K562 (cell line): ENCODE data around the gene CTH. TPM values are rescaled to one million over a fixed set of nuclear protein-coding genes. Genes with fewer than 3 reads are reported as not detected.

Experiments used
- ATAC-seq: fragments of 200-7000 bp; cut with Tn5 transposase; 3 replicates; pipeline ENCODE4 v1.9.1; 2020; ENCODE audit warnings: moderate library complexity
- BruUV-seq: library from RNA; stranded (reverse); fragments of 400-500 nt; replicated peaks from 2 replicates; lab custom pipeline; 2021; lab: Mats Ljungman, UMichigan
- CTCF ChIA-PET: fragments of 300-600 bp; formaldehyde crosslinking; extraction: SDS; loops from one replicate; lab custom pipeline; 2021; ENCODE audit warnings: low intra/inter-chr PET ratio; lab: Yijun Ruan, JAX
- POLR2A ChIA-PET: fragments of 300-600, 350-650 bp; sonication (Branson Sonifier 250); formaldehyde crosslinking; extraction: SDS; loops from one replicate; lab custom pipeline; 2021; ENCODE audit warnings: antibody characterized with exemption, inconsistent platforms; lab: Yijun Ruan, JAX
- DNase-seq, 4 experiments: peaks; one replicate each; pipeline versions ENCODE4 v3.0.0 to v3.0.0-alpha.2; 2011 to 2018; ENCODE audit warnings: low spot score in 3 of 4, mixed read lengths in 3 of 4; ENCODE audit errors: extremely low read depth in 1 of 4
- FAIRE-seq: peaks from 2 replicates; lab custom pipeline; 2011; peaks lifted over from hg19 to GRCh38; lab: Jason Lieb, UNC
- H2AFZ ChIP-seq: 2 replicates; pipeline ENCODE4 v1.6.0; 2011; ENCODE audit warnings: low read depth, low read length, control low read depth, inconsistent platforms
- H3K27ac ChIP-seq: fragments of 200-600 bp; 3 replicates; pipeline ENCODE4 v1.8.0; 2011; ENCODE audit warnings: low read depth, mild to moderate bottlenecking, control low read depth, inconsistent platforms, low read length, moderate library complexity, mixed read lengths; ENCODE audit errors: extremely low read depth
- H3K27me3 ChIP-seq, 2 experiments: fragments of 300-600 bp in 1 of 2; 2 replicates in 1 of 2; 3 replicates in 1 of 2; pipeline versions ENCODE4 v1.6.0 to v1.8.0; 2011; ENCODE audit warnings: inconsistent platforms in 2 of 2, low read length in 2 of 2, mild to moderate bottlenecking in 1 of 2, mixed read lengths in 1 of 2, moderate library complexity in 1 of 2; ENCODE audit not compliant: control insufficient read depth in 2 of 2, insufficient read depth in 2 of 2
- H3K36me3 ChIP-seq: fragments of 300-600 bp; 3 replicates; pipeline ENCODE4 v1.8.0; 2011; ENCODE audit warnings: mild to moderate bottlenecking, low read length, inconsistent platforms; ENCODE audit not compliant: control insufficient read depth, insufficient read depth
- H3K4me1 ChIP-seq, 2 experiments: fragments of 200-600 bp in 1 of 2; replicated peaks in 1 of 2; 2 replicates in 1 of 2; 3 replicates in 1 of 2; pipeline versions ENCODE4 v1.5.1 to v1.8.0; 2011; ENCODE audit warnings: inconsistent platforms in 2 of 2, low read length in 2 of 2, mild to moderate bottlenecking in 1 of 2, mixed read lengths in 1 of 2, moderate library complexity in 1 of 2; ENCODE audit not compliant: control insufficient read depth in 2 of 2, insufficient read depth in 2 of 2
- H3K4me2 ChIP-seq: 2 replicates; pipeline ENCODE4 v1.6.1; 2011; ENCODE audit warnings: low read length, control low read depth, inconsistent platforms, mixed read lengths; ENCODE audit not compliant: insufficient read depth
- H3K4me3 ChIP-seq: fragments of 200-600 bp; sonication (generic), shearing (Covaris generic); 2 replicates; pipeline ENCODE4 v1.5.1; 2016; ENCODE audit warnings: control low read depth, inconsistent platforms
- H3K79me2 ChIP-seq: fragments of 200-600 bp; 3 replicates; pipeline ENCODE4 v1.8.0; 2011; ENCODE audit warnings: low read length, inconsistent platforms; ENCODE audit not compliant: control insufficient read depth, insufficient read depth
- H3K9ac ChIP-seq, 2 experiments: 2 replicates each; pipeline versions ENCODE4 v1.6.0 to v1.6.1; 2011; ENCODE audit warnings: low read depth in 2 of 2, low read length in 2 of 2, control low read depth in 1 of 2, inconsistent platforms in 1 of 2, mild to moderate bottlenecking in 1 of 2, mixed read lengths in 1 of 2; ENCODE audit not compliant: insufficient read depth in 1 of 2
- H3K9me1 ChIP-seq: one replicate; pipeline ENCODE4 v1.6.0; 2011; ENCODE audit warnings: inconsistent platforms, mild to moderate bottlenecking, low read length, moderate library complexity; ENCODE audit not compliant: control insufficient read depth, insufficient read depth
- H3K9me3 ChIP-seq: replicated peaks from 2 replicates; pipeline ENCODE4 v1.5.1; 2011; ENCODE audit warnings: low read depth, low read length, inconsistent platforms; ENCODE audit not compliant: control insufficient read depth, insufficient read depth
- H4K20me1 ChIP-seq: replicated peaks from 2 replicates; pipeline ENCODE4 v1.6.1; 2011; ENCODE audit warnings: low read length, inconsistent platforms, mixed read lengths; ENCODE audit not compliant: control insufficient read depth, insufficient read depth
- PRDM10 ChIP-seq: fragments of 450-650 bp; IDR thresholded peaks from 2 replicates; pipeline ENCODE4 v1.6.1; 2018; ENCODE audit not compliant: partially characterized antibody
- ZHX1 ChIP-seq: fragments of 150-350 bp; conservative IDR thresholded peaks from 2 replicates; pipeline ENCODE4 v1.6.1; 2014; ENCODE audit warnings: low read length
- WGBS: fragments of 100-300 bp; shearing (Covaris generic); methylation state at CpG from one replicate; pipeline ENCODE4 v1.1.6; 2016; ENCODE audit warnings: low coverage, mixed read lengths; ENCODE audit not compliant: insufficient coverage; ENCODE audit errors: missing lambda C conversion rate; 5-methylcytosine and 5-hydroxymethylcytosine counted together
- in situ Hi-C: fragments of 300-500 bp; cut with MboI; formaldehyde crosslinking; loops from 4 replicates; pipeline ENCODE4 v1.15.0; 2018; ENCODE audit warnings: inconsistent platforms, mixed read lengths
- intact Hi-C: fragments of 100-400 bp; cut with micrococcal nuclease; formaldehyde crosslinking; loops from 2 replicates; pipeline ENCODE4 v1.14.2; 2022
- polyA plus RNA-seq, 8 experiments: library from polyadenylated mRNA; depleted of rRNA in 4 of 8; stranded (reverse) in 5 of 8; unstranded in 3 of 8; fragments of >200 nt; fragmentation: Nextera tagmentation in 2 of 8; fragmentation: Illumina TruSeq in 1 of 8; extraction: Ambion mirVana in 2 of 8; extraction: Trizol in 1 of 8; gene quantifications; 2 replicates each; pipeline versions ENCODE4 v1.2.1 to v1.2.3, GENCODE V29; 2011 to 2014; ENCODE audit warnings: inconsistent platforms in 1 of 8, missing spikeins in 1 of 8
- total RNA-seq, 7 experiments: library from RNA; depleted of rRNA in 6 of 7; stranded (reverse); fragments of >200 nt in 6 of 7; fragmentation: Illumina TruSeq in 2 of 7; extraction: Trizol in 2 of 7; gene quantifications; 2 replicates each; pipeline versions ENCODE4 v1.2.1 to v1.2.3, GENCODE V29; 2011 to 2021; ENCODE audit warnings: low replicate concordance in 1 of 7

Gene CTH
- total and polyA plus RNA-seq, 9 of the 15 experiments (the other 6 are each of a cell fraction or from before 2014, with no cell fraction given), result 8.0 to 54.4 (median 30.9) TPM

- in situ Hi-C loops (loop anchor here (10.0 kb wide), 2 partner anchors 352 to 452 kb away; no protein-coding TSS in a partner anchor), intact Hi-C loops (loop anchor here (5.0 to 10.0 kb wide), 2 partner anchors 162 to 235 kb away; no protein-coding TSS in a partner anchor)
- 44% methylated on average over 2 of the region's 2 CpGs for WGBS
- no TSS peak for BruUV-seq
- FAIRE-seq (no peak), ATAC-seq (peak; percentile 48), DNase-seq (no peak)
- H4K20me1 ChIP-seq, result no peaks in the 10 kb centered on the region
- H3K9ac ChIP-seq, result peak overlapping the region in 1 of 2 experiments; percentile 56; a peak in 1 of 4 replicates
- no peaks in the 10 kb centered on the region for H3K4me1 ChIP-seq
- H3K9me3 ChIP-seq, result no peaks in the 10 kb centered on the region
- ChIA-PET POLR2A (interaction anchor here (0.5 to 0.7 kb wide), 2 partner anchors 10 to 724 kb away, joined by 3 to 4 read pairs; no protein-coding TSS in a partner anchor), CTCF (no interaction called here)
- H3K79me2 ChIP-seq, result no peaks in the 10 kb centered on the region
- TF ChIP-seq PRDM10, result peak; percentile 15
- no peak for TF ChIP-seq ZHX1
- H2AFZ ChIP-seq, result no peak overlapping the region
- no peak overlapping the region for H3K27ac ChIP-seq
- H3K36me3 ChIP-seq, result no peaks in the 10 kb centered on the region
- H3K4me3 ChIP-seq, result no peak overlapping the region
- no peaks in the 10 kb centered on the region for H3K9me1 ChIP-seq
- H3K27me3 ChIP-seq, result no peaks in the 10 kb centered on the region
- H3K4me2 ChIP-seq, result no peak overlapping the region
These were observed 75.8 kb downstream of the CTH start for GRCh38 chr1:70486676-70487458.
